HG03064 (cell line): ENCODE measurements around the gene SLC9A8.
A peak's percentile ranks its signal among the peaks of the same experiment; 100 is the strongest.
"Not testable (repeated sequence)": the region's sequence is repeated elsewhere in the genome, so short reads cannot be mapped to it uniquely, and the experiment has no call there.

ENCODE experiments used
- ATAC-seq: cut with Tn5 transposase; IDR thresholded peaks from one replicate; pipeline ENCODE4 v1.9.1; 2021; ENCODE audit warnings: low read depth; ENCODE audit not compliant: unreplicated experiment

Gene SLC9A8, protein sequence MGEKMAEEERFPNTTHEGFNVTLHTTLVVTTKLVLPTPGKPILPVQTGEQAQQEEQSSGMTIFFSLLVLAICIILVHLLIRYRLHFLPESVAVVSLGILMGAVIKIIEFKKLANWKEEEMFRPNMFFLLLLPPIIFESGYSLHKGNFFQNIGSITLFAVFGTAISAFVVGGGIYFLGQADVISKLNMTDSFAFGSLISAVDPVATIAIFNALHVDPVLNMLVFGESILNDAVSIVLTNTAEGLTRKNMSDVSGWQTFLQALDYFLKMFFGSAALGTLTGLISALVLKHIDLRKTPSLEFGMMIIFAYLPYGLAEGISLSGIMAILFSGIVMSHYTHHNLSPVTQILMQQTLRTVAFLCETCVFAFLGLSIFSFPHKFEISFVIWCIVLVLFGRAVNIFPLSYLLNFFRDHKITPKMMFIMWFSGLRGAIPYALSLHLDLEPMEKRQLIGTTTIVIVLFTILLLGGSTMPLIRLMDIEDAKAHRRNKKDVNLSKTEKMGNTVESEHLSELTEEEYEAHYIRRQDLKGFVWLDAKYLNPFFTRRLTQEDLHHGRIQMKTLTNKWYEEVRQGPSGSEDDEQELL

DNA sequence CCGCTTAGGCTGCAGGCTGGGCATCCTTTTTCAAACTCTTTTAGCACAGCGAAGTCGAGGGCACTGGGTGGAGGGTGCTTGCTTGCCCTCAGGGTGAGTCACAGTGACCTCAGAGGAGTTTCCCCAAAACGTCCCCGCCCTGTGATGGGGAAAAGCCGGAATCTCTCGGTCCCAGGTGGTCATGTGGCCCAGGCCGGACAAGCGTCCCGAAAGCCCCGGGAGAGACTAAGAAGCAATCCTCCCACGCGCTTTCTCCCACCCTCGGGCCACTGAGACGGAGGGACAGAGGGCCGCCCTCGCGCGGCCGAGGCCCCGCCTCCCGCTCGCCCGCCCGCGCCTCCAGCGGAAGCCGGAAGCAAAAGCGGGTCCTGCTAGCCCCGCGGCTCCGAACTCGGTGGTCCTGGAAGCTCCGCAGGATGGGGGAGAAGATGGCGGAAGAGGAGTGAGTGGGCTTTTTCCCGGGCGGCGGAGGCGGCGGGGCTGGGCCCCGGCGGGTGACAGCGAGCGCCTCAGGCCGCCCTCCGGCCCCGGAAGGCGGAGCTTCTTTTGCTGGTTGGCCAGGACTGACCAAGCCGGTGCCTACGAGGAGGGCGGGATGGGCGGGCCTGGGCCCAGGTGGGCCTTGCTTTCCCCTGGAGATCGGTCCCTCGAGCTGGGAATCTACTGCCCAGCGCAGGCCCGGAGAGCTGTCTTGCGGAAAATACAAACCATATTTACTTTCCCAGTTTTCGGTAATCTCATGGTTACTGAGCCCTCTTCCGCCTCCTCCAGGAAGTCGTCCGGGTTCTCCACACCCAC is at the start of gene SLC9A8:
TSS of gene SLC9A8 (plus strand) at position 322 of the 798 bp plus-strand sequence. CDS start at position 417, 95 bp downstream.
- ATAC-seq = peak; percentile 58

DNA sequence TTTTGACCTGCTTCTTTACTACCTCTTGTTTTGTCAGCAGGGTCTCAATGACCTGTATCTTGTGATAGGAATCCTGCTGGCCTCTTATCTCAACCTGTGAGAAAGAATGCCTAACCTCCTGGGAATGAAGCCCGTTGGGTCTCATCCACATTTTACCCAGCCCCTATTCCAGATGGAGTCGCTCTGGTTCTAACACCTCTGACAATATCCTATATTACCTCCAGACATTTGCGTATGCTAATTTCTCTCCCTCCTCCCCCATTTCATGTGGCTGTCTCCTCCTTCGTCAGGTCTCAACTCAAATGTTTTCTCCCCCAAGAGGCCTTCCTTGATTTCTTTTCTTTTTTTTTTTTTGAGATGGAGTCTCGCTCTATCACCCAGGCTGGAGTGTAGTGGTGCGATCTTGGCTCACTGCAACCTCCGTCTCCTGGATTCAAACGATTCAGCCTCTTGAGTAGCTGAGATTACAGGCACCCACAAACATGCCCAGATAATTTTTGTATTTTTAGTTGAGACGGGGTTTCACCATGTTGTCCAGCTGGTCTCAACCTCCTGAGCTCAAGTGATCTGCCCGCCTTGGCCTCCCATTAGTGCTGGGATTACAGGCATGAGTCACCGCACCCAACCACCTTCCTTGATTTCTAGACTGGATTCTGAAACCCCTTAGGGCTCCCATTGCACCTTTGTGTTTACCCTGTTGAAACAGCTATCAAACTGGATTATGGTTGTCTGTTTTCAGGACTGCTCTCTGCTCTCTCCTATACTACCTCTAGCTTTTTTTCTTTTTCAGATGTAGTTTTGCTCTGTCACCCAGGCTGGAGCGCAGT is 49.5 kb upstream of the SLC9A8 start:
- ATAC-seq = no peak

DNA sequence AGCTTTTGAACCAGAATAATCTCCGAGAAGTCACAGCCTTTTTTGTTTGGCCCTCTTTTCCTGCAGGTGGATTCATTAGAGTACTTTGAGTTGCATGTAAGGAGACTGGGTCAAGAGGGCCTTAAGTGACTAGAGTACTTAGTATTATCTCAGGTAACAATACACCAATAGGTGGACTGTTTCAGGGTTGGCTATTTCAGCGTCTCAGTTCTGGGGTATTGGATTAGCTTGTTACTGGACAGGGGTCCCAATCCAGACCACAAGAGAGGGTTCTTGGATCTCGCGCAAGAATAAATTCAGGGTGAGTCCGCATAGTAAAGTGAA is 47.3 kb upstream of the SLC9A8 start:
- no peak for ATAC-seq

DNA sequence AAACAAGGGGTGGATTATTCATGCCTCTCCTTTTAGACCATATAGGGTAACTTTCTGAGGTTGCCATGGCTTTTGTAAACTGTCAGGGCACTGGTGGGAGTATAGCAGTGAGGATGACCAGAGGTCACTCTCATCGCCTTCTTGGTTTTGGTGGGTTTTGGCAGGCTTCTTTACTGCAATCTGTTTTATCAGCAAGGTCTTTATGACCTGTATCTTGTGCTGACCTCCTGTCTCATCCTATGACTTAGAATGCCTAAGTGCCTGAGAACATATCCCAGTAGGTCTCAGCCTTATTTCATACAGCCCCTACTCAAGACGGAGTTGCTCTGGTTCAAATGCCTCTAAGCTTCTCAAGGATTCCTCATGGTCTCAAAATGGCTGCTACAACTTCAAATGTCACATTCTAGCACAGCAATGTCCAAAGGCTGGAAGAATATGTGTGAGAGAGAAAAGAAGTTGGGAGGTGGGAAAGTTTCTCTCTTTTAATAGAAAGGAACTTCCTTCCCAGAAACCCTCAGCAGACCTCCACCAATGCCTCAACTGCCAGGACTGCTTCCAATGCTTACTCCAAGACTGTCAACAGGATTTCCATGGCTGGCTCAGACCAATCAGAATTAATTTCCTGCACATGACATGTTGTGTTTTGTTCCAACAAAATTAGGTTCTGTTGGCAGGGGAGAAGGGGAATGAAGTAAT is 46.6 kb upstream of the SLC9A8 start:
- ATAC-seq = no peak

DNA sequence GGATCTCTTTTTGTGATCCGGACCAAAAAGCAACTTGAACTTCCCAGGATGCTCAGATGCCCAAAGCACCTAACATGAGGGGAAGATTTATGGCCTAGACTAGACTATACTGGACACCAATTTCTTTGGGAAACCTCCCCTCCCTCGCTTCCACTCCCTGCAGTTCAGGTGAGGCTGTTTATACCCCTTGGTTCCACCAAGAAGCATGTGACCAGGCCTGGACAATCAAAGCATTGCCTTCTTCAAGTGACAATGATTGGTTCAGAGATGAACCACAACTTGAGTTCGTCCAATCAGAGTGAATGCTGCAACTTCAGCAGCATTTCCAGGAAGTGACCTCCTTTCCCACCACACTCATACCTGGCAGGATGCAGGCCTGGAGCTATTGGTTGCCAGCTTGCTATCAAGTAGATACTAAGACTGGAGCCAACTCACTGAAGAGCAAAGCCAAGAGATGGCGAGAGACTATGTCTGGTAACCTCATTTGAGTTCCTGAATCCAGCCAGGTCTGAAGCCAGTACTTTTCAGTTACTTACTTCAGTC is 45.6 kb upstream of the SLC9A8 start:
- no peak for ATAC-seq

DNA sequence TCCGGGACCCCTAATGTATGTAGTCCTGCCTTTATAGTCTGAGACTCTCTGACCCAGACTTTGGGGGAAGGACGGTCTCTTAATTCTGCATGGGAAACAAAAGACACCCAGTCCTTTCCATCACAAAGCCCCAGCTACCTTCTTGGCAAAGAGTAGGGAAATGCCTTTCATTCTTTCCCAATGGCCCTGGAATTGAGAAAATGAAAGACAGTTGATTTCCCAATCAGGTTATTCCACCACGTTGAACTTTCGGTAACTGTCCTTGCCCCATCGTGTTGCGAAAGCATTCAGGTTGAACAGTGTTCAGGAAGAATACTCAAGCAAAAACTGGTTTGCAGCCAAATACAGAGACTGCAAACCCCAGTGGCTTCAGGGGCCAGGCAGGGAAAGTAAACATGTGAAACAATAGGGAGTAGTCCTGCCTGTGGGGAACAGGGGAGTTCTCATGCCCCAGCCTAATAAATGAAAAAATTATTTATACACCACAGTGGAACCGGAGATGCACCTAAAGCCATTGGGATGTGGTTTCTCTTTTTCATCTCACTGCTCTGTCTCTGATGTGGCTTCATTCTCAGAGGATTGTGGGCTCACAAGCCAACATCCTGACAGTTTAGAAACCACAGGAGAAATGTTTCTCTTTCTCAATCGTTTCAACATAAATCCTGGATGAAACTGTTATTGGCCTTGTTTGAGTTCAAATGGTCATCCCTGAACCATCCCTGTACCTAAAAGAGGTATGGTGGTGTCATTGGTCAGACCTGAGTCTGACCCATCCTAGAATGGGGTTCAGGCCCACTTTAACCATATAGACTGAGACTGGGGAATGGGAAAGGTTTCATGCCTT is 44.2 kb upstream of the SLC9A8 start:
- no peak for ATAC-seq

DNA sequence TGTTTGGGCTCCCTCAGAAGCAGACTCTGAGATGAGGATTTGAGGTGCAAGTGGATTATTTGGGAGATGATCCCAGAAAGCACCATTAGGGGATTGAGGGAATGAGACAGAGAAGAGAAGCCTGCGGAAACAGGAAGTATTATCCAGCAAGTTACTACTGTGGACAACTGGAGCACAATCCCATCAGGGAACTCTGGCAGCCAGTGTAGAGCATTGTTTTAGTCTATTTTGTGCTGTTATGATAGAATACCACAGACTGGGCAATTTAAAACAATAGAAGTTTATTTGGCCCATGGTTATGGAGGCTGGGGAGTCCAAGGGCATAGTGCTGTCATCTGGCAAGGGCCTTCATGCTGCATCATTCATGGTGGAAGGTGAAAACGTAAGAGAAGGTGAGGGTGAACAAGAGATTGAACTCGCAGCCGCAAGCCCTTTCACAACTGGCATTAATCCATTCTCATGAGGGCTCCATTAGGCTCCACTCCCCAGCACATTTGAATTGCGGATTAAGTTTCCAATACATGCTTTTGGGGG is 43.5 kb upstream of the SLC9A8 start:
- no peak for ATAC-seq

DNA sequence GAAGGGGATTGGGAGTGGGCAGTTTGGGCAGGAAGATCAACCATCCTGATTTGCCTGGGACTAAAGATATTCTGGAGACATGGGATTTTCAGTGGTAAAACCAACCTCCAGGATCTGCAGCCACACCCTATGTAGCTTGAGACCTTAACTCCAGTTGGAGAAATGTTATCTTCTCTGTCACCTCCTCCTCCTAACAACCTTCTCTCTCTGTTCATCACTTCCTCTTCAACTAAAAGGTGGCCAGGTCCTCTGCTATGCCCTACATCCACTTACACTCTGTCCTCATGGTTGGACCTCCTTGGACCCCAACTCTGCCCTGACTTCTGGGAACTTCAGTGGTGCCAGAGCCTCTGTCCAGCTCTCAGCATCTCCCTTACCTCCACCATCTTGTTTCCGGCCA is 42.0 kb upstream of the SLC9A8 start:
- ATAC-seq = no peak

DNA sequence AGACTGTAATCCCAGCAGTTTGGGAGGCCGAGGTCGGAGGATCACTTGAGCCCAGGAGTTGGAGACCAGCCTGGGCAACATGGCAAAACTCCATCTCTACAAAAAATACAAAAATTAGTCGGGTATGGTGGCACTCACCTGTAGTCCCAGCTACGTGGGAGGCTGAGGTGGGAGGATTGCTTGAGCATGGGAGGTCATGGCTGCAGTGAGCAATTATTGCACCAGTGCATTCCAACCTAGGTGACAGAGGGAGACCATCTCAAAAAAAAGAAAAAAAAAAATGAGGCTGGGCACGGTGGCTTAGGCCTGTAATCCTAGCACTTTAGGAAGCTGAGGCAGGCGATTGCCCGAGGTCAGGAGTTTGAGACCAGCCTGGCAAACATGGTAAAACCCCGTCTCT is 38.4 kb upstream of the SLC9A8 start:
- not testable (repeated sequence) for ATAC-seq

DNA sequence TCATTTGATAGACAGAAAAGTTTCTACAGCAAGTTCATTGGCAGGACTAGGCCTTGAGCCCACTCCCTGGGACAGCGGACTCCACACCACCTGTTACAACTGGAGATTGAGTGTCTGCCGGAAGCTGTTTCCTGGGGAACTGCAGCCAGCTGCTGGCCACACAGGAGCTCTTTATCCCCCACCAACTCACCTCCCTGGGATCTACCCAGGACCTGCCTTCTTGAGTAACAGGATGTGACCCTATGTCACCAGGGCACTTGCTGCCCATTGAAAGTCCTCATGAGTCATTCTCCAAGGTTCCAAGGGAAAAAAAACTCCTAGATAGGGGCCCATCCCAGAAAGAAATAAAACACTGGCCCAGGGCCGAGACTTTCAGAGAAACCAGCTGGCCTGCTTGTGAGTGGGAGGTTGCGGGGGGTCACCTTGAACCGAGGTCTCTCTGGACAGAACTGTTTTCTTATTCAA is 37.4 kb upstream of the SLC9A8 start:
- no peak for ATAC-seq

DNA sequence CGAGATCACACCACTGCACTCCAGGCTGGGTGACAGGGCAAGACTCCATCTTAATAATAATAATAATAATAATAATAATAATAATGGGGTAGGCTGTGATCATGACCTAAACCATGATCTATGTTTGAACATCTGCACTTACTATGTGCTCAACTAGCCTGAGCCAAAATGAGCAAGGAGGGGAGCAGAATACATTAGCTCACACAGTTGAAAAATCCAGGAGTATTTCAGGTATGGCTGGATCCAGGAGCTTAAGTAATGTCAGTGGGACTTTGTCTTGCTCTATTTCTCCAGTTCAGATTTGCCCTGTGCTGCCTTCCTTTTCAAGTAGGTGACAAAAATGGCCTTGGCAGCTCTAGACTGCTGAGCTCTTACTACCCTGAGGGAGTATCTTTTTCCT is 32.7 kb upstream of the SLC9A8 start:
- no peak for ATAC-seq

DNA sequence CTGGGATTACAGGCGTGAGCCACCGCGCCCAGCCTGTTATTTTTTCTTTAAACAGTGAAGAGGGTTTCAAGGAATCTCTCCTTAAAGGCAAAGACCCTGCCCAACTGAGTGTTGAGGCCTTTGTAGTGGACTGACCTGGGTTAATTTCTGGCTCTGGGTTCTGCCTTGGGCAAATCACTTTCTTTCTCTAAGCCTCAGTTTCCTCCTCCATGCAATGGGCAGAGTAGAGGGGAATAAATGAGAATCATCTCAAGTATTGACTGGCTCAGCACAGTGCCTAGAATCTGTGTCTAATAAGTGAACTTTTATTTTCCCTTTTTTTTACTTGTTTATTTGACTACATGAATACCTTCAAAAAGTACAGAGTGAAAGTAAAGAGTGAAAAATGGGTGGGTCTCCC is 31.0 kb upstream of the SLC9A8 start:
- ATAC-seq = no peak

DNA sequence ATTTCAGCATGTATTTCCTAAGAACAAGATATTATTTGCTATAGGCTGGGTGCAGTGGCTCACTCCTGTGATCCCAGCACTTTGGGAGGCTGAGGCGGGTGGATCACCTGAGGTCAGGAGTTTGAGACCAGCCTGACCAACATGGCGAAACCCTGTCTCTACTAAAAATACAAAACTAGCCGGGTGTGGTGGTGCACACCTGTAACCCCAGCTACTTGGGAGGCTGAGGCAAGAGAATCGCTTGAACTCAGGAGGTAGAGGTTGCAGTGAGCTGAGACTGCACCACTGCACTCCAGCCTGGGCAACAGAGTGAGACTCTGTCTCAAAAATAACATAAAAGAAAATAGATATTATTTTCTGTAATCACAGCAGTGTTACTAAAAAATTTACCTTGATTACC is 30.2 kb upstream of the SLC9A8 start:
- ATAC-seq = not testable (repeated sequence)

DNA sequence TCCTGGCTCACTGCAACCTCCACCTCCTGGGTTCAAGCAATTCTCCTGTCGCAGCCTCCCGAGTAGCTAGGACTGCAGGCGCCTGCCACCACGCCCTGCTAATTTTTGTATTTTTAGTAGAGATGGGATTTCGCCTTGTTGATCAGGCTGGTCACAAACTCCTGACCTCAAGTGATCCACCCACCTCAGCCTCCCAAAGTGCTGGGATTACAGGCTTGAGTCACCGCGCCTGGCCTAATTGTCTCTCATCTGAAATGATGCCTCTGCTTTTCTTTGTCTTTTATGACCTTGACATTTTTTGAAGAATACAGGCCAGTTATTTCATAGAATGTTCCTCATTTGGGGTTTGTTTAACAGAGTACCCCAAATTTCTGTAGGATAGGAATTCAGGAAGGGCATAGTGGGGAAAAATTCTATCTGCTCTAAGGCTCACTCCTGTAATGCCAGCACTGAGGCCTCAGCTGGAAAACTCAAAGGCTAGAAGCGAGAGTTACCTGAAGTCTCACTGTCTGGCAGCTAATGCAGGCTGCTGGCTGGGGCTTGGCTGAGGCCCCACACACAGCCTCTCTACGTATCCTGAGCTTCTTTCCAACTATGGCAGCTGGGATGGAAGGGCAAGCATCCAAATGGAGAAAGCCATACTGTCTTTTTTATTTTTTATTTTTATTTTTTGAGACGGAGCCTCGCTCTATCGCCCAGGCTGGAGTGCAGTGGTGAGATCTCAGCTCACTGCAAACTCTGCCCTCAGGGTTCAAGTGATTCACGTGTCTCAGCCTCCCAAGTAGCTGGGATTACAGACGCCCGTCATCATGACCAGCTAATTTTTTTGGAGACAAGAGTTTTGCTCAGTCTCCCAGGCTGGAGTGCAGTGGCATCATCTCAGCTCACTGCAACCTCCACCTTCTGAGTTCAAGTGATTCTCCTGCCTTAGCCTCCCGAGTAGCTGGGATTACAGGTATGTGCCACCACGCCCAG is 29.3 kb upstream of the SLC9A8 start:
- ATAC-seq = not testable (repeated sequence)

DNA sequence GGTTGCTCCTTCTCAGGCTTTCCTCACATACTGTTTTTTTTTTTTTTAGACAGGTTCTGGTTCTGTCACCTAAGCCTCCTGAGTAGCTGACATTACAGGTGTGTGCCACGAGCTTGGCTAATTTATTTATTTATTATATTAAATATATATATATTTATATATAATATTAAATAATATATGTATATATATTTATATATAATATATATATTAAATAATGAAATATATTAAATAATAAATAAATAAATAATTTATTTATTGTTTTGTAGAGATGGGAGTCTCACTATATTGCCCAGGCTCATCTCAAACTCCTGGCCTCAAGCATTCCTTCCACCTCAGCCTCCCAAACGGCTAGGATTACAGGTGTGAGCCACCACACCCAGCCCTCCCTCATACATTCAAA is 28.3 kb upstream of the SLC9A8 start:
- ATAC-seq = no peak

DNA sequence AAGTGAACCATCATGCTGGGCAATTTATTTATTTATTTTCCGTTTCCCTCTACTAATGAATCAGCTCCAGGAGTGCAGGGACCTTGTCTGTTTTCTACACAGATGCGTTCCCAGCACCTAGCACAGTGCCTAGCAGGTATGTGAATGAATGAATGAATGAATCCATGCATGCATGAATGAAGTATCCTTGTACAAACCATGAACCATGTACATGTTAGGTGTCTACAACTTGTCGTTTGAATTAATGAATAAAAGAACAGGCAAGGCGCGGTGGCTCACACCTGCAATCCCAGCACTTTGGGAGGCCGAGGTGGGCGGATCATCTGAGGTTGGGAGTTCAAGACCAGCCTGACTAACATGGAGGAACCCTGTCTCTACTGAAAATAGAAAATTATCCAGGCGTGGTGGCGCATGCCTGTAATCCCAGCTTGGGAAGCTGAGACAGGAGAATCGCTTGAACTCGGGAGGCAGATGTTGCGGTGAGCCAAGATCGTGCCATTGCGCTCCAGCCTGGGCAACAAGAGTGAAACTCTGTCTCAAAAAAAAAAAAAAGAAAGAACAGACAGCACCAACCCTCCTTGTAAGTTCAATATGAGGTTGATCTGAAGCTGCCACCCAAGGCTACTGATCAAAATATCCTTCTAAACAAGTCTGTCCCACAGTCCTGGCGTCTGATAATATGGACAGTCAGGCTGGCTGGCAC is 27.3 kb upstream of the SLC9A8 start:
- ATAC-seq = no peak

DNA sequence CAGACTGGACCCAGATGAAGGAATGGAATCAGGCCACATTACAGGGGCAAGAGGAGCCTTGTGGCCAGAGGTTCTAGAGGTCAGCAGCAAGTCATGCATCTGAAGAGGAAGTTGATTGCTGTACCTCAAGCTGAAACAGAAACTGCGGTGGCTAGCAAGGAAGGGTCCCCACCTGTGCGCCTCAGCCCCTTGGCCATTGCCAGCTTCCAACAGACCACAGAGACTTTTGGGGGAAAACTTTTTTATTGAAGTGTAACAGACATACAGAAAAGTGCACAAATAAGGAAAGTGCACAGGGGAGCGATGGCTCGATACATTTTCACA is 26.8 kb upstream of the SLC9A8 start:
- peak; percentile 87 for ATAC-seq
